Osteoblast (primary cell): ENCODE results near the gene ADRA2C. TPM values are rescaled to one million over a fixed set of nuclear protein-coding genes. Genes with fewer than 3 reads are reported as not detected.
A peak's percentile ranks its signal among the peaks of the same experiment; 100 is the strongest.

Source experiments
- DNase-seq: peaks from one replicate; pipeline ENCODE4 v3.0.0; 2011; ENCODE audit warnings: low spot score, mixed read lengths; ENCODE audit not compliant: insufficient read length; ENCODE audit errors: missing footprints
- H2AFZ ChIP-seq: 2 replicates; pipeline ENCODE4 v1.6.0; 2011; ENCODE audit warnings: mild to moderate bottlenecking, low read length
- H3K27ac ChIP-seq: 2 replicates; pipeline ENCODE4 v1.5.1; 2011; ENCODE audit warnings: mild to moderate bottlenecking, low read depth, low read length, moderate library complexity
- H3K27me3 ChIP-seq: 2 replicates; pipeline ENCODE4 v1.6.0; 2012; ENCODE audit warnings: mild to moderate bottlenecking, control low read depth, inconsistent platforms, low read length, moderate library complexity; ENCODE audit not compliant: insufficient read depth
- H3K36me3 ChIP-seq: 2 replicates; pipeline ENCODE4 v1.5.1; 2011; ENCODE audit warnings: mild to moderate bottlenecking, low read length, control low read depth, moderate library complexity; ENCODE audit not compliant: insufficient read depth
- H3K4me1 ChIP-seq: 2 replicates; pipeline ENCODE4 v1.5.1; 2011; ENCODE audit warnings: mild to moderate bottlenecking, low read length, control low read depth, moderate library complexity; ENCODE audit not compliant: insufficient read depth
- H3K4me2 ChIP-seq: 2 replicates; pipeline ENCODE4 v1.6.0; 2011; ENCODE audit warnings: mild to moderate bottlenecking, low read length; ENCODE audit not compliant: insufficient read depth
- H3K4me3 ChIP-seq: fragments of 200-600 bp; sonication (generic); 3 replicates; pipeline ENCODE4 v1.5.1; 2012; ENCODE audit warnings: mild to moderate bottlenecking, low read length, inconsistent platforms; ENCODE audit not compliant: insufficient read depth
- H3K79me2 ChIP-seq: 2 replicates; pipeline ENCODE4 v1.6.0; 2012; ENCODE audit warnings: mild to moderate bottlenecking, low read length, control low read depth, inconsistent platforms; ENCODE audit not compliant: insufficient read depth
- H3K9me3 ChIP-seq: 2 replicates; pipeline ENCODE4 v1.5.1; 2011; ENCODE audit warnings: low read depth, low read length, control low read depth
- H4K20me1 ChIP-seq: 2 replicates; pipeline ENCODE4 v1.6.0; 2012; ENCODE audit warnings: mild to moderate bottlenecking, low read length, control low read depth; ENCODE audit not compliant: insufficient read depth
- CTCF ChIP-seq: IDR thresholded peaks from 2 replicates; pipeline ENCODE4 v1.5.1; 2011; ENCODE audit warnings: mild to moderate bottlenecking, low read depth, low read length, moderate library complexity; ENCODE audit errors: extremely low read depth
- total RNA-seq: library from RNA; depleted of rRNA; stranded (reverse); fragments of >200 nt; gene quantifications from 2 replicates; pipeline ENCODE4 v1.2.3, GENCODE V29; 2012

The ADRA2C gene
- total RNA-seq, 1 donor: 1.1 TPM

- no peaks in the 10 kb centered on the region for H3K9me3 ChIP-seq
- no peak overlapping the region for H2AFZ ChIP-seq
- no peaks in the 10 kb centered on the region for H3K4me1 ChIP-seq
- H3K79me2 ChIP-seq: no peaks in the 10 kb centered on the region
- no peak overlapping the region for H3K4me3 ChIP-seq
- no peak overlapping the region for H3K4me2 ChIP-seq
- TF ChIP-seq CTCF: no peak
- DNase-seq: no peak
- no peaks in the 10 kb centered on the region for H3K36me3 ChIP-seq
- no peak overlapping the region for H3K27ac ChIP-seq
- no peaks in the 10 kb centered on the region for H4K20me1 ChIP-seq
- H3K27me3 ChIP-seq: no peaks in the 10 kb centered on the region
Observed at GRCh38 chr4:3781997-3782930, 16.1 kb downstream of the ADRA2C start.

- peak; percentile 93 for DNase-seq
- Histone ChIP-seq H3K79me2 (no peaks in the 10 kb centered on the region), H3K4me1 (no peaks in the 10 kb centered on the region), H2AFZ (no peak overlapping the region), H3K36me3 (no peaks in the 10 kb centered on the region), H3K27ac (no peak overlapping the region), H4K20me1 (no peaks in the 10 kb centered on the region), H3K4me2 (no peak overlapping the region), H3K4me3 (no peak overlapping the region), H3K27me3 (no peaks in the 10 kb centered on the region), H3K9me3 (no peaks in the 10 kb centered on the region)
- TF ChIP-seq CTCF: peak; percentile 33
Observed at GRCh38 chr4:3783693-3784306, 17.6 kb downstream of the ADRA2C start.

GRCh38 chr4:3784454-3785291 is 18.5 kb downstream of the ADRA2C start:
- no peaks in the 10 kb centered on the region for H3K36me3 ChIP-seq
- DNase-seq: no peak
- H3K4me1 ChIP-seq: no peaks in the 10 kb centered on the region
- H2AFZ ChIP-seq: no peak overlapping the region
- no peaks in the 10 kb centered on the region for H3K27me3 ChIP-seq
- H3K79me2 ChIP-seq: no peaks in the 10 kb centered on the region
- no peaks in the 10 kb centered on the region for H3K9me3 ChIP-seq
- H3K4me3 ChIP-seq: no peak overlapping the region
- H3K4me2 ChIP-seq: no peak overlapping the region
- TF ChIP-seq CTCF: no peak
- no peak overlapping the region for H3K27ac ChIP-seq
- no peaks in the 10 kb centered on the region for H4K20me1 ChIP-seq
